ENCODE measurements around the gene AGBL3. TPM values are rescaled to one million over a fixed set of nuclear protein-coding genes. Genes with fewer than 3 reads are reported as not detected.

The AGBL3 gene
- total RNA-seq, 1 donor from 2014 or later = 2.5 TPM

- no peak for DNase-seq (ENCODE audit: extremely low read depth, low read depth, low spot score)
Measured at GRCh38 chr7:135129579-135129978, 143.3 kb downstream of the AGBL3 start.

GRCh38 chr7:135143885-135144668 lies 157.8 kb downstream of the AGBL3 start:
- peak; percentile 70 for DNase-seq (ENCODE audit: extremely low read depth, low read depth, low spot score)

- DNase-seq (ENCODE audit: extremely low read depth, low read depth, low spot score) = no peak
Measured at GRCh38 chr7:135147341-135147898, 161.1 kb downstream of the AGBL3 start.

- no peak for DNase-seq (ENCODE audit: extremely low read depth, low read depth, low spot score)
Measured at GRCh38 chr7:135147899-135148721, 161.8 kb downstream of the AGBL3 start, which contains the start of gene TMEM140. TSS of gene TMEM140 (plus strand) at chr7:135148072. CDS start at chr7:135164442, 16,370 bp downstream.

- no peak for DNase-seq (ENCODE audit: extremely low read depth, low read depth, low spot score)
Measured at GRCh38 chr7:135150072-135150782, 163.9 kb downstream of the AGBL3 start.

- DNase-seq (ENCODE audit: extremely low read depth, low read depth, low spot score) = no peak
Measured at GRCh38 chr7:135151132-135151531, 164.8 kb downstream of the AGBL3 start.

GRCh38 chr7:135151533-135151932 lies 165.2 kb downstream of the AGBL3 start:
- no peak for DNase-seq (ENCODE audit: extremely low read depth, low read depth, low spot score)

- no peak for DNase-seq (ENCODE audit: extremely low read depth, low read depth, low spot score)
Measured at GRCh38 chr7:135152442-135152841, 166.1 kb downstream of the AGBL3 start.

GRCh38 chr7:135154734-135155133 lies 168.4 kb downstream of the AGBL3 start:
- no peak for DNase-seq (ENCODE audit: extremely low read depth, low read depth, low spot score)

- no peak for DNase-seq (ENCODE audit: extremely low read depth, low read depth, low spot score)
Measured at GRCh38 chr7:135156290-135156689, 170.0 kb downstream of the AGBL3 start.

- no peak for DNase-seq (ENCODE audit: extremely low read depth, low read depth, low spot score)
Measured at GRCh38 chr7:135158141-135158655, 171.9 kb downstream of the AGBL3 start.

GRCh38 chr7:135158874-135159273 lies 172.6 kb downstream of the AGBL3 start:
- no peak for DNase-seq (ENCODE audit: extremely low read depth, low read depth, low spot score)

GRCh38 chr7:135159359-135160085 lies 173.2 kb downstream of the AGBL3 start:
- DNase-seq (ENCODE audit: extremely low read depth, low read depth, low spot score) = no peak

GRCh38 chr7:135160098-135160857 lies 174.0 kb downstream of the AGBL3 start:
- DNase-seq (ENCODE audit: extremely low read depth, low read depth, low spot score) = no peak

- DNase-seq (ENCODE audit: extremely low read depth, low read depth, low spot score) = no peak
Measured at GRCh38 chr7:135160858-135161653, 174.7 kb downstream of the AGBL3 start.

GRCh38 chr7:135161669-135162068 lies 175.4 kb downstream of the AGBL3 start:
- DNase-seq (ENCODE audit: extremely low read depth, low read depth, low spot score) = no peak

- no peak for DNase-seq (ENCODE audit: extremely low read depth, low read depth, low spot score)
Measured at GRCh38 chr7:135162382-135163001, 176.2 kb downstream of the AGBL3 start.
